GM21526 (cell line): Measurements from ENCODE around the gene MRPL55.
"Not testable (repeated sequence)": the region's sequence is repeated elsewhere in the genome, so short reads cannot be mapped to it uniquely, and the experiment has no call there.

Source experiments
- ATAC-seq: cut with Tn5 transposase; IDR thresholded peaks from one replicate; pipeline ENCODE4 v1.9.1; 2021; ENCODE audit warnings: moderate library complexity; ENCODE audit not compliant: unreplicated experiment, low FRiP score

MRPL55 gene

DNA sequence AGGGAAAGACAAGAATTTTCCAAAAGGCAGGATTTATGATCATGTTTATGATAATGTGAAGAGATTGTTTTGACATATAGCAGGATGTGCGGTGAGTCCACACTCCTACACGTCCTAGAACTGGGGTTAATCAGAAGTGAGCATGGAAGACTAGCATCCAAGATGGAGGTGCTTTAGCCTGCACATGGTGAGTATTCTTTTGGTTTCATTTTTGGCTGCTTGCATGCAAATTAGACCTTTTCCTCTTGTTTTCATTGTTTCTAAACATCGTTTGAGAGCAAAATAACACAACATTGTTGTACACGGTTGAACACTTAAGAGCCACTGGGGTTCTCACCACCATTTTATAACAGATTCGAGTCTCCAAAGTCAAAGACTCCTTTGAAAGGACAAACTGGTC, 16.1 kb upstream of the MRPL55 start:
- ATAC-seq, result no peak

GRCh38 chr1:228123505-228123904, 14.4 kb upstream of the MRPL55 start:
- ATAC-seq, result no peak

DNA sequence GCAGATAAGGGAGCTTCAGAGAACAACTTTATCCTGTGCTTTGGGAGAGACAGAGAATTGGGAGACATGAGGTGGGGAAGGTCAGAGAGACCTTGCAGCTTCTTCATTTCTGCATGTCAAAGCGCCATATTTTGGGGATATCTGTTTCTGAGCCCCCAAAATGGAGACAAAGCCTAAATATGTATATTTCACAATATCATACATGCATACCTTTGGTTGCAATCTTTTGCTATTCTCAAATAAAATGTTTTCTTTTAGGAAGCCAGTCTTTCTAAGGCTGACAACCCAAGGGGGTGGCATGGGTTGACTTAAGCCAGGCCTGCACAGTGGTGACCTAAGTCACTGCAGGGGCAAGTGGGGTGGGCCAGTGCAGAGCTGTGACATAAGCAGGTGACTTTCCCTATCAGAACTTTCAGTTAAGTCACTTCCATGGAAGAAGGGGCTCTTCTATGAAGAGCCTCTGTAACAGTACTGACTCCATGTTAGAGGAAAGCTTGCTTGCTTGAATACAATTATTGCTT, 13.9 kb upstream of the MRPL55 start:
- no peak for ATAC-seq

DNA sequence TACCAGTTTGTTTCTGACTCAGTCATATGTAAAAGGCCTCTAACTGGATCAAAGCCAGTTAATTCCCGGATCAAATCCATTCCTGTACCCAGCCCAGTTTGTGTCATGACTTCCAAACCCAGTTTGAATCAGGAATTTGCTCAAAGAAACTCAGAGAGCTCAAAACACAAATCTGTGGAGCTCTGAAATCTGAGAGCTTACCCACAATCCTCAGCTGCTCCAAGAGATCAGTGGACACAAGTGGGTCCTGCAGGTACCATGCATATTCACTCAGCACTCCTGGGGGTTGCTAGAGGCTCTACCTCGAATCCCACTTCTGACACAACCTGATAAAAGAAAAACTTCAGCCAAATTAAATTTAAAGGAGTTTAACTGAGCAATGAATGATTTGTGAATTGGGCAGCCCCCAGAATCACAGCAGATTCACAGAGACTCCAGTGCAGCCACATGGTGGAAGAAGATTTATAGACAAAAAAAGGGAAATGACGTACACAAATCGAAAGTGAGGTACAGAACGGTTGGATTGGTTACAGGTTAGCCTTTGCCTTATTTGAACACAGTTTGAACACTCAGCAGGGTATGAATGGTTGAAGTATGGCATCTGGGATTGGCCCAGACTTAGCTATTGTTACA, 11.9 kb upstream of the MRPL55 start:
- no peak for ATAC-seq

DNA sequence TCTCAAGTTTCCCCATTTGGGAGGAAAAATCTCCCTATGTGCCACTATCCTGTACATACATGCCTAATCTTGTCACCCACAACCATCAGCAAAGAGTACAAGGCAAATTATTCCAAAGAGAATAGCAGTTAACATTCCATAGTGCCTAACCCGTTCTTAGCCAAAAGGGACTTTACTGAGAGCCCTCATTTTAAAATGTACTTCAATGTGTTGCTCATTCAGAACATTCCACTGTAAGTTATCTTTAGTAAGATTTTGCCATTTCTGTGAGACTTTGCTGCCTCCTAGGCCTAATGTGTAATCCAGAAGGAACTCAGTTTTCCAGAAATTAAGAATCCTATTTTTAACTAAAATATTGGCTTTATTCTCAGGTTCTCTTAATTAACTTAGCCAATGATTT, 11.3 kb upstream of the MRPL55 start:
- no peak for ATAC-seq

DNA sequence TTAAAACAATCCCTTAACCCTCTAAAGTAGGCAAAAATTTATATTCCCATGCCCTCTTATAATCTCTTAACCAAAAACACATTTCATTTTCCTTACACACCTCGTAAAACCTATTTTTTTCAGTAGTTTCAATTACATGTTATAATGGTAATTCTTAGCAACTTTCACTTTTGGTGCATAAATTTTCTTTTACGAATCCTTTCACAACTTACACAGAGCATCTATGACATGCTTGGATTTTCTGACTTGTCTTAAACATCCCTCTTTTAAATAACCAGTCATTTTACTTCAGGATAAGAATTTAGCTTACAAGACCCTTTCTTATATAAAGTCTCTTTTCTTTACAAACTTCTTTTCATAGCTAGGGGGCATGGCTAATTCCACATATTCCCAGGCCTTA, 8.9 kb upstream of the MRPL55 start:
- ATAC-seq, result no peak

- no peak for ATAC-seq
Measured at GRCh38 chr1:228117335-228117734, 8.2 kb upstream of the MRPL55 start.

- no peak for ATAC-seq
Measured at GRCh38 chr1:228114827-228115226, 5.7 kb upstream of the MRPL55 start.

GRCh38 chr1:228112617-228113016, 3.5 kb upstream of the MRPL55 start:
- no peak for ATAC-seq

DNA sequence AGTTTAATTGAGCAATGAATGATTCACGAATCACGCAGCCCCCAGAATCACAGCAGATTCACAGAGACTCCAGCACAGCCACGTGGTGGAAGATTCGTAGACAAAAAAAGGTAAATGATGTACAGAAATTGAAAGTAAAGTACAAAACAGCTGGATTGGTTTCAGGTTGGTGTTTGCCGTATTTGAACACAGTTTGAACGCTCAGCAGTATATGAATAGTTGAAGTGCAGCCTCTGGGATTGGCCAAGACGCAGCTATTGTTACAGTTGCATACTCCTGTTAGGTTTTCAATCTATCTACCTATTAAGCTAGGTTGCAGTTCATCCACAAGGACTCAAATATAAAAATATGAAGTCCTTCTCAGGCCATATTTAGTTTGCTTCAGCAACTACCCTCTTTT, 3.1 kb upstream of the MRPL55 start:
- ATAC-seq, result no peak

DNA sequence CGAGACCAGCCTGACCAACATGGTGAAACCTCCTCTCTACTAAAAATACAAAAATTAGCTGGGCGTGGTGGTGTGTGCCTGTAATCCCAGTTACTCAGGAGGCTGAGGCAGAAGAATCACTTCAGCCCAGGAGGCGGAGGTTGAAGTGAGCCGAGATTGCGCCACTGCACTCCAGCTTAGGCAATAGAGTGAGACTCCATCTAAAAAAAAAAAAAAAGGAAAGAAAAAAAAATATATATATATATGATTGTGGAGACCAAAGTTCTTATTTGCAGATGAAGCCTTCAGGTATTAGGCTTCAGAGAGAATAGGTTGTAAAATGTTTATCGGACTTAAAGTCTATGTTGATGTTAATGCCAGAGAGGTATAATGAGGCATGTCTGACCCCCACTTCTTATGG, 2.2 kb upstream of the MRPL55 start:
- not testable (repeated sequence) for ATAC-seq

DNA sequence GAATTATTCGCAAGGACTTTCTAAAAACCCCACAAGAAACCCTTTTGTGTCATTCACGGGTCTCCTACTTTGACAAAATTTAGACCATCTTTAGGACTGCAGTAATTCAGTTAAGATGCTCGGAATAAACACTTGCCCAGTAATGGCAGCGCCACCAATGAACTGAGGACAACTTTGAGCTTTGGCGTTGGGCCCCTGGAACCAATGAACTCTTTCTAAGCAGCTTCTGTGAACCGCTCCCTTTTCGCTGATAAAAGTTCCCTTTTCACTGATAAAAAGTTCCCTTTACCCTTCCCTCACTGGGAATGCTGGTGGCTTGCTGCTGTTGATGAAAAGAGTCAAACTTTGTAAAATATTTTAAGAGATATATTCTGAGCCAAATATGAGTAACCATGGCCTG, 1.5 kb upstream of the MRPL55 start:
- ATAC-seq, result no peak

DNA sequence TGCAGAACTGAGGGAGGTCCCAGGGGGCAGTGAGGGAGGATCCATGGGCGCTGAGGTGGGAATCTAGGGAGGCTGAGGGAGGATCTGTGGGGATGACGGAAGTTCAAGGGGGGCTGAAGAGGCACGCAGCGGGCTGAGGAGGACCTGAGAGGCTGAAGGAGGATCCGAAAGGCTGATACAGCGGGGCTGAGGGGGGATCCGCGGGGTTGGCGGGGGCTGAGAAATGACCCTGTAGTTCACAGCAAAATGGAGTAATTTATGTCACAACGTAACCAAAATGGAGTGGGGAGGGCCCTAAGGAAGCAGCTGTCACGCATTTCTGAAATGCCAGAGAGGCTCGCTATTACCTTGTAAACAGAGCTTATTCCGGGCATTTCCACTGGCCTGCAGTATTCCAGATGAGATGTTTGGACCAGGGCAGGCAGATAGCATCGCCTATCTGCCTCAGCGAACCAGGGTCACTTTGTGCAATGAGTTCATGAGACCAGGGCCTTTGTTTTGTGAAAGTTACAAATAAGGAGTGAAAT, 926 bp upstream of the MRPL55 start:
- no peak for ATAC-seq

GRCh38 chr1:228108742-228109072, 392 bp downstream of the MRPL55 start:
- peak; percentile 1 for ATAC-seq

GRCh38 chr1:228108055-228108690, 926 bp downstream of the MRPL55 start:
- ATAC-seq, result no peak

DNA sequence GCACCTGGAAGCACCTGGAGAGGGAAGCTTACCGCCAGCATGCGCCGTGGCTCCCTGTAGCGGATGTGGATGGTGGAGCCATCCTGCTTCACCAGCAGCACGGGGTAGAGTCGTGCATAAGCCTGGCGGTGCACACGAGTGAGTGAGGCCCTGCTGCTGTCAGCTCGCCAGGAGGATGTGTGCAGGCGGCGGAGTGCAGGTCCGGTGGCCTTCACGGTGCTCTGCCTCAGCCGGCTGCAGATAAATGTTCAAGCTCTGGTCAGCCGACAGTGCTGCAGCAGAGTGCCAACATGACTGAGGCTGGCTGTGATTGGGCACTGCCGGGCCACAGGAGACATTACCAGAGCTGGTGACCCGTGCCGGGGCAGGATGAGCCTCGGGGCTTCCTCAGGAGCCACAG, 1.5 kb downstream of the MRPL55 start:
- ATAC-seq, result no peak

DNA sequence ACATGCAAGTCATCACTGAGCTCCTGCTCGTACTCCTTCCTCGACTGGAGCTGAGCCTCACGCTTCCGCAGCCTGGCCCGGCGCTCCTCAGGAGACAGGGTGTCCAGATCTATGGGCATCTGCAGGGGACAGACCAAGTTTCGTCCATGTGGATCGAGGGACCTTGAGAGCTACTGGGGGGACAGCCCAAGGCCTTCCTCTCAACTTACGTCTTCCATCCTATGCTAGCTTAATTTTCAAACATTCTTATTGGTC, 2.4 kb downstream of the MRPL55 start:
- no peak for ATAC-seq

DNA sequence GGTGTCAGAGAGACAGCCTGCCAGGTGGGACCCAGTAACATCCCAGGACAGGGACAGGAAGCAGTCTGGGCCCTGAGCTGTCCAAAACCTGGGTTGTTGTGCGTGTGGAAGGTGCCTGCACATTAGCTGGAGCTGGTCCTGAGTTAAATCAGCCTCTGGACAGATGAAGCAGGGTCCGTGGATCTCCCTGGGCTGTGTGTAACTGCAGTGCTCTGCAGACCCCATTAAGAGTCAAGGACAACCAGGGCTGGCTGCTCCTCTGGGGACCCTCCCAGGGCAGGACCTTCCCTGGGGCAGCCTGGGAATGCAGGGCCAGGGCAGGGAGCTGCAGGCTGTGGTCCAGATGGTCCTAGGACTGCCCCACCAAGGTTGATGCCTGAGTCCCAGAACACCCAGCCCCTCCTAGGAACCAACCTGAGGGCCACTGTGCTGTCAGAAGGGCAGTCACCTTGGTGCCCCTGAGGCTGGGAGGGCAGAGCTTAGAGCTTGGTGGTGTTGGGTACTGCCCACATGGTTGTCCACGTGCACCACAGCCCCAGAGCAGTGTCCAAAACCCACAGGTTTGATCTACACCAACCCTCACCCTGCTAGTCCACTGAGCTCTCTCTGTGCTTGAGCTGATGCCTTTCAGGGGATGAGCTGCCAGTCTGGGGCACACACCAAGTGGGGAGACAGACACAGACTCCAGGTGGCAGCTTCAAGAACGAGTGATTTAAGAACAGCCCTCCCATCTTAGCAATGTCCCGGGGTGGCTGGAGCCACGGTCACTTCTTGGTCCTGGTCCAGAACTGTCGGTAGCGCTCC, 2.9 kb downstream of the MRPL55 start:
- no peak for ATAC-seq

DNA sequence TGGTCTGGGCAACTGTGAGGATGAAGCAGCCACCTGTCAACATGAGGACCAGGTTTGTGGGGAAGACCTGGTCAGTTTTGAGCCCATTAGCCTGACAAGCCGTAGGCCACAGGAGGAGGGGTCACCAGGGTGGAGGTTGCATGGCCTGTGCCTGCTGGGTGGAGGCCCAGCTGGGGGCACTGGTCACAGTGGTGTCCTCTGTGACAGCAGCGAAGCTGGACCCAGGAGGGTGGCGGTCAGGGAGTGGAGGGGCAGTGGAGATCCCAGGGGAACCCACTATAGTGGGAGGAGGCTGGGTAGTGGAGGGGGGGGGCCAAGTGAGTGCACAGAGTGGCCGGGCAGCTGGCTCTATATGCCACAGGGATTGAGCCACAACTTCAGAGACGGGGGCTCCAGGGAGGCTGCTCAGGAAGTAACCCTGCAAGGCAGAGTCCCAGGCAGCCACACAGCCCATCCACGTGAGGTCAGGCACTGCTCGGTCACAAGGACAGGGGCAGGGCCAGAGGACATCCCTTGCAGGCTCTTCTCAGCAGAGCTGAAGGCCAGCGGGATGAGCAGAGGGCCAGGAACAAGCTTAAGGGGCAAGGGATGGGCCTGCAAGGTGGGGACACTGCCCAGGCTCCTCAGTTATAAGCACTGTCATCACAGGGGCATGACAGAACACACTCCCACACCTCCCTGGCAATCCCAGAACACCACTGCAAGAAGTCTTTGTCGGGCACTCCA, 3.7 kb downstream of the MRPL55 start:
- no peak for ATAC-seq

- ATAC-seq, result no peak
Measured at GRCh38 chr1:228104526-228105269, 4.4 kb downstream of the MRPL55 start.
